ENCODE data around the gene EIF2D.
A peak's percentile ranks its signal among the peaks of the same experiment; 100 is the strongest.
"Not testable (repeated sequence)": the region's sequence is repeated elsewhere in the genome, so short reads cannot be mapped to it uniquely, and the experiment has no call there.

Gene EIF2D

DNA sequence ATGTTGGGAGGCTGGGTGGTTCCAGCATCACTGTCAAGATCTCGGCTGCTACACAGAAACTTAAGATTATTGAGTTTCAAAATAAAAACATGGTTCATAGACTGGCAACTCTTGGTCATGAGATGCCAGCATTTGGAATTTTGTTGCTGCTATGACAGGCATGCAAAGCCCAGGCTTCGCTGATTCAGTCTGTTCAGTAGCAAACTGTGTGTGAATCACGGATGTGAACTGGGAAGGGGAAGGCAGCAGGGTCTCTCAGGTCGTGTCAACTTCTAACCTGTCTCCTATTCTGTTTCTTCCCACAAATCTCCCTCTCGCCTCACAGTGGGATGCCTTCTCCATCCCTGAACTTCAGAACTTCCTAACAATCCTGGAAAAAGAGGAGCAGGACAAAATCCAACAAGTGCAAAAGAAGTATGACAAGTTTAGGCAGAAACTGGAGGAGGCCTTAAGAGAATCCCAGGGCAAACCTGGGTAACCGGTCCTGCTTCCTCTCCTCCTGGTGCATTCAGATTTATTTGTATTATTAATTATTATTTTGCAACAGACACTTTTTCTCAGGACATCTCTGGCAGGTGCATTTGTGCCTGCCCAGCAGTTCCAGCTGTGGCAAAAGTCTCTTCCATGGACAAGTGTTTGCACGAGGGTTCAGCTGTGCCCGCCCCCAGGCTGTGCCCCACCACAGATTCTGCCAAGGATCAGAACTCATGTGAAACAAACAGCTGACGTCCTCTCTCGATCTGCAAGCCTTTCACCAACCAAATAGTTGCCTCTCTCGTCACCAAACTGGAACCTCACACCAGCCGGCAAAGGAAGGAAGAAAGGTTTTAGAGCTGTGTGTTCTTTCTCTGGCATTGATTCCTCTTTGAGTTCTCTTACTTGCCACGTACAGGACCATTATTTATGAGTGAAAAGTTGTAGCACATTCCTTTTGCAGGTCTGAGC, 25.5 kb downstream of the EIF2D start:
- DNase-seq (ENCODE audit: low read depth), result no peak

DNA sequence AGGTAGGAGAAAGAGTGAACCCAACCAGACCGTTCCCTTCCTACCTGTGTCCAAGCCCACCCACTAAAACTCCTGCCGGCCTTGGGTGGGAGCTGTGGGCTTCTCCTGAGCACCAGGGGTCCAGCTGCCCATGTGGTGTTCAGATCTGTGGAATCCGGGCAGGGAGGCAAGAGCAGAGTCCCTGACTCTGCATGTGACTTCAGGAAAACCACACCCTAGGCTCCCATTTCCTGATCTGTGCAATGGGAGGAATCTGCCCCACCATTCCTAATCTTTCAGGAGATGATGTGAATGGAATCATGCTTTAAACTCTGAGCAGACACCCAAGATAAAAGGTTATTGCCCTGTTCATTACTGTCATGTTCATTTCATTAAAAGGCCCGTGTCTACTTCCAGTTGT, 27.6 kb downstream of the EIF2D start:
- DNase-seq (ENCODE audit: low read depth), result no peak

DNA sequence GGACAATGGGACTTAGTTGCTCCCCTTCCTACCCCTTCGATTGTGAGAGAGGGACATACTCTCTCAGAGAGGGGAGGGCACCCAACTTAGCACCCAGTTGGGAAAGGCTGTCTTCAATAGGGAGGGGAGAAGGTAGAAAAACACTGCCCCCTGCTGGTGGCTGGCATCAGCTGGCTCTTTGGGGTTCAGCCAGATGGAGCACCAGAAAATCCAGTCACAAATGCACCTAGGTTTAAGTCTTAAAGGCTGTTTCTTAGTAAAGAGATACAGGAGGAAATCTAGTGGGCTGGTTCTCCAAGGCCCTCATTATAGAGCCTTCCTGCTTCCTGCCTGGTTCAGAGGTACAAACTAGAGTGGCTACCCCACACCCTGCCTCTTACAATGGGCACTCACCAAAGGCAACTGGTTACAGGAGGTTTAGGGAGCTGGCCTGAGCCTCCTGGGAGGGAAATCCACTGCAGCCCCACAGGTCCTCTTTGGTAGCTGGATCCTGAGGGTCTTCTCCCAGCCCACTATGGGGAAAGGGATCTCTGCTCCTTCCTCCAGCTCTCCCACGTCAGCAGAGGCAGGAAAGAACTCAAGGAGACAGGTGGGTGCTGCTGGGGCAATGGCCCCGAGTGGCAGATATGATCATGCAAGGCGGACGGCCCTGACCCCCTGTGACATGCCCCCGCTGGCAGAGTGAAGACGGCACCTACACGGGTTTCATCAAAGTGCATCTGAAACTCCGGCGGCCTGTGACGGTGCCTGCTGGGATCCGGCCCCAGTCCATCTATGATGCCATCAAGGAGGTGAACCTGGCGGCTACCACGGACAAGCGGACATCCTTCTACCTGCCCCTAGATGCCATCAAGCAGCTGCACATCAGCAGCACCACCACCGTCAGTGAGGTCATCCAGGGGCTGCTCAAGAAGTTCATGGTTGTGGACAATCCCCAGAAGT, 28.3 kb downstream of the EIF2D start:
- peak; percentile 69 for DNase-seq (ENCODE audit: low read depth)

GRCh38 chr1:206582971-206583706, 29.1 kb downstream of the EIF2D start:
- no peak for DNase-seq (ENCODE audit: low read depth)

GRCh38 chr1:206582537-206582936, 29.7 kb downstream of the EIF2D start:
- DNase-seq (ENCODE audit: low read depth), result no peak

DNA sequence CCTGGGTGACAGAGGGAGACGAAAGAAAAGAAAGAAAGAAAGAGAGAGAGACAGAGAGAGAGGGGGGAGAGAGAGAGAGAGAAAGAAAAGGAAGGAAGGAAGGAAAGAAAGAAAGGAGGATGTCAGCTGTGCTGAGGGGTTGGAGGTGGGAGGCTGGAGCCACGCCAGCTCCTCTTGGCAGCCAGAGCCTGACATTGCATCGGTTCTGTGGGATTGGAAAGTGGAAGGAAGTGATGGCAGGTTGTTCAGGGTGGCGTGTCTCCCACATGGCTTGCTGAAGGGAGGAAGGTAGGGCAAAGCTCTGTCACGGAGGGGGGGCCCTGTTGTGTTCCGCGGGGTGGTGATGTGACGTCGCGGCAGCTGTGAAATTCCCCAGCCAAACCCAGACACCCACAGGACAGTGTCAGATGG, 30.7 kb downstream of the EIF2D start:
- DNase-seq (ENCODE audit: low read depth), result no peak

DNA sequence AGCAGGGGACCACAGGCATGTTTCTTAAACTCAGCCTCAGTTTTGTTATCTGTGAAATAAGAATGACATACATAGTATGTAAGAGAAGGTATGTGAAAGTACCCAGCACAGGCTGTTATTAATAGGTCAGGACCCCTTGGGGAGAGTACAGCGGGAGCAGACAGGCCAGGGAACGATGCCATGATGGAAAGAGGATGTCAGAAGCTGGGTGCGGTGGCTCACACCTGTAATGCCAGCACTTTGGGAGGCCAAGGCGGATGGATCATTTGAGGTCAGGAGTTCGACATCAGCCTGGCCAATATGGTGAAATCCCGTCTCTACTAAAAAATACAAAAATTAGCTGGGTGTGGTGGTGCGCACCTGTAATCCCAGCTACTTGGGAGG, 31.2 kb downstream of the EIF2D start:
- not testable (repeated sequence) for DNase-seq (ENCODE audit: low read depth)

GRCh38 chr1:206580438-206581113, 31.7 kb downstream of the EIF2D start:
- DNase-seq (ENCODE audit: low read depth), result no peak

DNA sequence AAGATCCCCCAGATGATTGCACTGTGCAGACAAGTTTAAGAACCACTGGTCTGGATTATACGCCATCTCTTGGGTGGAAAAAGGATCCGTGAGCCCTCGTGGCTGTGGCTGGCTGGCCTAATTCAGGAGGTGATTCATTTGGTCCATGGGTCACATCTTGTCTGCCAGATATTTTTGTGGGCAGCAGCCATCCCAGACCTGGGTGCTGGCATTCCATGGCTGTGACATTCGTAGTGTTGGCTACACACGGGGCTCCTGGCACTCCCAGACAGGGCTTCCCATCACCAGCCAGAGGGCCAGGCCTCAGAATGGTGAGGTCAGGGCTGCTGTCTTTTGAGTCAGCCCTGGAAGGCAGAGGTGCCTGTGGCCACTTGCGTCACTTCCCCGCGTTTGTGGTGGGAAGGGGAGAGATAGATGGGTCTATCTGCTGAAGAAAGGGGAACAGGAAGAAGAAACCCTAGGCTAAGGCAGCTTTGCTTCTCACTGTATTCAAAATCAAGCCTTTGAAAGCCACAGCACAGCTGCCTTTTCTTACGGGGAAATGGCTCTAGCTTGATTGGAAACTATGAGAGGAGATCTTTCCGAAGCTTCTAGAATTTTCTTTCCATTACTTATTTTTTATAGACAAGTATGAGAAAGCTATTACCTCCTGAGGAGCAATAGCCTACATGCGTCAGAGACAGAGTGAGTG, 32.4 kb downstream of the EIF2D start:
- DNase-seq (ENCODE audit: low read depth), result peak; percentile 74

GRCh38 chr1:206578978-206579374, 33.3 kb downstream of the EIF2D start:
- no peak for DNase-seq (ENCODE audit: low read depth)

- no peak for DNase-seq (ENCODE audit: low read depth)
Measured at GRCh38 chr1:206578068-206578977, 33.9 kb downstream of the EIF2D start.

GRCh38 chr1:206577626-206578025, 34.6 kb downstream of the EIF2D start:
- DNase-seq (ENCODE audit: low read depth), result no peak

- DNase-seq (ENCODE audit: low read depth), result no peak
Measured at GRCh38 chr1:206575894-206576737, 36.1 kb downstream of the EIF2D start.

- DNase-seq (ENCODE audit: low read depth), result peak; percentile 84
Measured at GRCh38 chr1:206575165-206575893, 36.9 kb downstream of the EIF2D start.

DNA sequence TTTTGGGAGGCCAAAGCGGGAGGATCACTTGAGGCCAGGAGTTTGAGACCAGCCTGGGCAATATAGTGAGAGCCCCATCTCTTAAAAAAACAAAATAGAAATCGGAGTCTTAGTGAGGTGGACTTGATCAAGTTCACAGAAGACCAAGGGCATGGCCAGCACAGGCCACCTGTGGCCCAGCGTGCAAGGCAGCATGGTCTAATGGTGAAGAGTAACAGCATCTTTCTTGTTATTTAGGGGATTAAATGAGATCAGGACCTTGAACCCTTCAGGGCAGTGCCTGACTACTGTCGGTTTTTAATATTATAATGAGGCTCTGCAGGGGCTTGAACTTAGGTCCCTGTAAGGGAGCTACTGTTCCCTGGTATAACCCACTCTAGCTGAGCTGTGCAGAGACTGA, 38.5 kb downstream of the EIF2D start:
- DNase-seq (ENCODE audit: low read depth), result no peak

DNA sequence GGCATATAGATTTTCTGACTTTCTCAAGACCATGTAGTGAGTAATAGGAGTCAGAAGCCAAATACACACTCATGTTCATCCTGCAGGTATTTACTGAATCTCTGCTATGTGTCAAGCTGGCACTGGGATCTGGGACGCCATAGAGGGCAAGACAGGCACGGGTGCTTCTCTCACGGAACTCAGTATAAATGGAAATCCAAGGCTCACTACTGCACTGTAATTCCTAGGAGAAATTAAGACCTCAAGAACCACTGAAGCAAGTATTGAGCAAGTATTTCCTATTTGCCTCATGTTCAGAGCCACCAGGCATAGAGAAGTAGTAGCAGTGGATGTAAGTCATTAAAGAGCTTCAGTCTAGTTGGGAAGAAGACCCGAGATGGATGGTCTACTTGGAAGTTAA, 38.9 kb downstream of the EIF2D start:
- no peak for DNase-seq (ENCODE audit: low read depth)

DNA sequence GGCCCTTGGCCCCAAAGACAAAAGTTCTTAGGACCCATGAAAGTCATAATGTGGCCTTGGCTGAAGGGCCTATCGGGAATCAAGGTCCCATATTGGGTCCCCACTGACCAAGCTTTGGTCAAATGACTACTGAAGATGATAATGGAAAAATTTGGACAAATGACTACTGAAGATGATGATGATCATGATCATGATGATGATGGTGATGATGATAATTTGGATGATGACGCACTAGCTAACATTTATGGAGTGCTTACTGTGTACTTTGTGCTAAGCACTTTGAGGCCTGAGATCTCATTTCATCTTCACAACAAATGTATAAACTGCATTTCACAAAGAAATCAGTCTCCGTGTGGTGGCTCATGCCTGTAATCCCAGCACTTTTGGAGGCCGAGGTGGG, 39.4 kb downstream of the EIF2D start:
- DNase-seq (ENCODE audit: low read depth), result no peak

GRCh38 chr1:206570529-206570928, 41.7 kb downstream of the EIF2D start:
- DNase-seq (ENCODE audit: low read depth), result no peak

Data from CMK (cell line).